Suppressor macrophage treated with lipopolysaccharide for 1 hour (primary cell): ENCODE results near the gene PPP1R16B.
A peak's percentile ranks its signal among the peaks of the same experiment; 100 is the strongest.
"Not testable (repeated sequence)": the region's sequence is repeated elsewhere in the genome, so short reads cannot be mapped to it uniquely, and the experiment has no call there.

Experiments used
- DNase-seq, 3 donors: peaks; one replicate each; pipeline ENCODE4 v3.0.0-alpha.2; 2020 to 2022

PPP1R16B gene

GRCh38 chr20:38939686-38940085, 134.2 kb downstream of the PPP1R16B start:
- DNase-seq: no peak

- DNase-seq: no peak
These were observed 135.1 kb downstream of the PPP1R16B start for GRCh38 chr20:38940644-38941043.

- no peak for DNase-seq
These were observed 136.4 kb downstream of the PPP1R16B start for GRCh38 chr20:38941726-38942389.

GRCh38 chr20:38945012-38945411, 139.5 kb downstream of the PPP1R16B start:
- DNase-seq: no peak

- no peak for DNase-seq
These were observed 141.3 kb downstream of the PPP1R16B start for GRCh38 chr20:38946836-38947235.

- no peak for DNase-seq
These were observed 142.4 kb downstream of the PPP1R16B start for GRCh38 chr20:38947931-38948362.

- DNase-seq: no peak
These were observed 144.8 kb downstream of the PPP1R16B start for GRCh38 chr20:38950254-38950653.

GRCh38 chr20:38951611-38952010, 146.1 kb downstream of the PPP1R16B start:
- no peak for DNase-seq

GRCh38 chr20:38952153-38952552, 146.7 kb downstream of the PPP1R16B start:
- DNase-seq: no peak

- no peak for DNase-seq
These were observed 148.3 kb downstream of the PPP1R16B start for GRCh38 chr20:38953630-38954340.

- DNase-seq: no peak
These were observed 151.9 kb downstream of the PPP1R16B start for GRCh38 chr20:38957235-38957876.

GRCh38 chr20:38957915-38958485, 152.5 kb downstream of the PPP1R16B start:
- no peak for DNase-seq

- not testable (repeated sequence) for DNase-seq
These were observed 154.7 kb downstream of the PPP1R16B start for GRCh38 chr20:38960187-38960687.

GRCh38 chr20:38961530-38962043, 156.1 kb downstream of the PPP1R16B start:
- peak in 1 of 3 donors; percentile 3 for DNase-seq

- peak; percentile 98 to 100 (median 100) for DNase-seq
These were observed 156.8 kb downstream of the PPP1R16B start, which contains the start of gene DHX35 for GRCh38 chr20:38962044-38962927. TSS of gene DHX35 (plus strand) at chr20:38962344. CDS start at chr20:38962368, 24 bp downstream.

- peak; percentile 18 to 39 (median 18) for DNase-seq
These were observed 157.5 kb downstream of the PPP1R16B start for GRCh38 chr20:38962928-38963401.

GRCh38 chr20:38963745-38964144, 158.2 kb downstream of the PPP1R16B start:
- no peak for DNase-seq

- no peak for DNase-seq
These were observed 159.8 kb downstream of the PPP1R16B start for GRCh38 chr20:38965264-38965663.

- DNase-seq: no peak
These were observed 162.6 kb downstream of the PPP1R16B start for GRCh38 chr20:38968090-38968489.

GRCh38 chr20:38969708-38970107, 164.2 kb downstream of the PPP1R16B start:
- no peak for DNase-seq

GRCh38 chr20:38970302-38970701, 164.8 kb downstream of the PPP1R16B start:
- no peak for DNase-seq
